Stimulated activated CD8-positive, alpha-beta memory T cell treated with anti-CD3 and anti-CD28 coated beads, Interleukin-7, amount 100 ng/mL, for 4 hours (primary cell): ENCODE data around the gene TRMT11.
A peak's percentile ranks its signal among the peaks of the same experiment; 100 is the strongest.
"Not testable (repeated sequence)": the region's sequence is repeated elsewhere in the genome, so short reads cannot be mapped to it uniquely, and the experiment has no call there.

Source experiments
- DNase-seq, 2 donors: peaks; one replicate each; pipeline ENCODE4 v3.0.0-alpha.2; 2020; ENCODE audit warnings: low read depth in 2 of 2

TRMT11 gene

DNA sequence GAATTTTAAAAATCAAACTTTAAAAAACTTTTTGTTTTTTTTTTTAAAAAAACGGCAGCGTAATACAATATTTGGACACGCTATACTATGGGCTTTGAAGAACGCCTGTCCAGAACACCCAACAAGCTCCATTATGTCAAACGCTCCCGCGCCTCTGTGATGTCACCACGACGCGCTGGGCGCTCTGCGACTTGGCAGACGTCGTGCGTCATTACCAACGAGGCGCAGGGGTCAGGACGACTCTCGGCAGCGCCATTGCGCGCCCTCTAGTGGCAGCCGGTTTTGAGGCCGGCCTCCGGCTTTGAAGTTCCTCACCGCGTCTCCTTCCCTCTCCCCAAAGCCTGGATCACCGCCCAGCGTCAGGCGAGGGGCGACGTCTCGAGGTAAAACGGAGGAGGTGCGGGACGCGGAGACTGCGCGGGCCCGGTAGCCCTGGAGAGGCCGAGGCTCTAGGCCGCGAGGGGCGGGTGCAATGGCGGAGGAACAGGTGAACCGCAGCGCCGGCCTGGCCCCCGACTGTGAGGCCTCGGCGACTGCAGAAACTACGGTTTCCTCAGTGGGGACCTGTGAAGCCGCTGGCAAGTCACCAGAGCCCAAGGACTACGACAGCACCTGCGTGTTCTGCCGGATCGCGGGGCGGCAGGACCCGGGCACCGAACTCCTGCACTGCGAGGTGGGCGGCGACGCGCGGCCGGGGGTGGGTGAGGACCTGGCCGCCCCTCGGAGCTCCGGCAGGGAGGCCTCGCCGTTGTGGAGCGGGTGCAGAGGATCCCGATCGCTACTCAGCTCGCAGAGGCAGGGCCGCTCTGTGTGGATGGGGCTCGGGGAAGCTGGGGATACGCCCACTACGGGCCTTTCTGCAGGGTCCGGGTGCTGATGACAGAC is 29.6 kb upstream of the TRMT11 start, which contains the start of gene HINT3:
TSS of gene HINT3 (plus strand) at position 265 of the 885 bp plus-strand sequence. CDS start at position 473, 208 bp downstream.
- peak; percentile 93 to 96 for DNase-seq

- DNase-seq, result no peak
Observed at GRCh38 chr6:125957391-125957693, 29.0 kb upstream of the TRMT11 start.

DNA sequence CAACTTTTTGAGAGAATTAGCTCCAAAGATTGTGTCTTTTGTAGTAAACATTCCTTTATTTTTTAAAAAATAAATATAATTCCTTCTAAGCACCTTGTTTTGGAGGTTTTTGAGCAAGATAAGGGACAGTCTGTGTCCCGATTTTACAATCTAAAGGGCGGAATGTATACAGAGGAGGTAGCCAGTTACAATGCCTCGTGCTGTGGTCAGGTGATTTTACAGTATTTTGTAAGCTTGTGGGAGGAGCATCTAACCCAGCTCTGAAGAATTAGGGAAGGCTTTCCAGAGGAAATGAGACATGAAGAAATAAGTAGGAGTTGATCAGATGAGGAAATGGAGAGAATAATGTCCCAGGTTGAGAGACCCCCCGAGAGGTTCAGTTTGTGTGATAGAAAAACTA is 28.5 kb upstream of the TRMT11 start:
- no peak for DNase-seq

- DNase-seq, result no peak
Observed at GRCh38 chr6:125959041-125959440, 27.3 kb upstream of the TRMT11 start.

- no peak for DNase-seq
Observed at GRCh38 chr6:125961117-125961516, 25.2 kb upstream of the TRMT11 start.

GRCh38 chr6:125962900-125963497 is 23.3 kb upstream of the TRMT11 start:
- no peak for DNase-seq

DNA sequence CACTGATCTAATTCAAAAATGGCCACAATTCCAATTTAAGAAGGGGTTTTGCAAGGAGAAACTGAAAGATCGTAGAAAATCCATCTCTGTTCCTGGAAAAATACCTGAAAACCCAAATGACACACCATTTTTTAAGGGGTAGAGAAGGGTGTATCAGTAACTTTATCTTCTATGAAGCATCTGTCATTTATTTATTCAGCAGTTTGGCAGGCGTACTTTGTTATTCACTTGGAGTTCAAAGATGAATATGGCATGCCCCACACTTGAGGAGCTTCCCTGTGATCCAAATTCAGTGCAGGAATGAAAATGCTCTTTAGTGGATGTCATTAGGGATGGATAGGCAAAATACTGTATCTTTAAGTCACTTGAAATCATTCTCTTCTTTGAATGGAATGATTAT is 22.5 kb upstream of the TRMT11 start:
- no peak for DNase-seq

DNA sequence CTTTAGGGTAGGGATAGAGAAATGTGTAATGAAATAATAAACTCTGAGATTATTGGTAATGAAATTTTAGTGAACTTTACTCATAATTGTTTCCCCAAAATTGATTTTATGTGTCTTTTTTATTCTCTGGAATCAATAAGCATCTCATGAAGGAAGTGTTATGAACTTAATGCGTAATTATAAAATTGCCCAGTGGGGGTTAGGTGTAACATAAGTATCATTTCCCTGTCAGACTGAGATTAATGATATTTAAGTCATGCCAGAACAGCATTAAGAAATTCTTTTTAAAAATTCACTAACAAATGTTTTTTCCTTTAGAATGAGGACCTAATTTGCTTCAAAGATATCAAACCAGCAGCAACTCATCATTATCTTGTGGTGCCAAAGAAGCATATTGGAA is 19.8 kb upstream of the TRMT11 start:
- DNase-seq, result no peak

DNA sequence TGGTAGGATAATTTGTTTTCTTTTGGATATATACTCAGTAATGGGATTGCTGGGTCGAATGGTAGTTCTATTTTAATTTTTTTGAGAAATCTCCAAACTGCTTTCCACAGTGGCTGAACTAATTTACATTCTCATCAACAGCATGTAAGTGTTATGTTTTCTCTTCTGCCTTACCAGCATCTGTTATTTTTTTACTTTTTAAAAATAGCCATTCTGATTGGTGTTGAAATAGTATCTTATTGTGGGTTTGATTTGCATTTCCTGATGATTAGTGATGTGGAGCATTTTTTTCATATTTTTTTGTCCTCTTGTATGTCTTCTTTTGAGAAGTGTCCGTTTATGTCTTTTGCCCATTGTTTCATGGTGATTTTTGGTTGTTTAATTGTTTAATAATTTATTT is 17.8 kb upstream of the TRMT11 start:
- DNase-seq, result no peak

DNA sequence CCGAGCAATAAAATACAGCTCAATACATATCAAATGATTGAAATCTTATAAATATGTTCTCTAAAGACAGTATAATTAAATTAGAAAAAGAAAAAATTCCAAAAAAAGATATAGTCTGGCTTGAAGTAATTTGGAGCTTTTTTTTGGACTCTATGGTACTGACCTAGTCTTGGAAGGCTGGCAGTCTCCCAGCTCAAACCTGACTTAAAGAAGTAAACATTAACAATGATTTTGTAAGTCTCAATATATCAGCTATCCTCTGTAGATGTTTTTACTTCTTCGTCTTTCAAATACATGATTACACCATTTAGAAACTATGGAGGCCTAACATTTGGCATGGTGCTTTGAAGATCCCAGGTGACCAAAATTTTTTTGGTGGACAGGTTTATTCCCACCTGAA is 15.6 kb upstream of the TRMT11 start:
- no peak for DNase-seq

GRCh38 chr6:125972478-125972877 is 13.9 kb upstream of the TRMT11 start:
- not testable (repeated sequence) for DNase-seq

GRCh38 chr6:125974214-125974866 is 12.0 kb upstream of the TRMT11 start:
- DNase-seq, result no peak

- DNase-seq, result no peak
Observed at GRCh38 chr6:125979101-125979500, 7.2 kb upstream of the TRMT11 start.

- DNase-seq, result no peak
Observed at GRCh38 chr6:125981571-125982185, 4.7 kb upstream of the TRMT11 start.

DNA sequence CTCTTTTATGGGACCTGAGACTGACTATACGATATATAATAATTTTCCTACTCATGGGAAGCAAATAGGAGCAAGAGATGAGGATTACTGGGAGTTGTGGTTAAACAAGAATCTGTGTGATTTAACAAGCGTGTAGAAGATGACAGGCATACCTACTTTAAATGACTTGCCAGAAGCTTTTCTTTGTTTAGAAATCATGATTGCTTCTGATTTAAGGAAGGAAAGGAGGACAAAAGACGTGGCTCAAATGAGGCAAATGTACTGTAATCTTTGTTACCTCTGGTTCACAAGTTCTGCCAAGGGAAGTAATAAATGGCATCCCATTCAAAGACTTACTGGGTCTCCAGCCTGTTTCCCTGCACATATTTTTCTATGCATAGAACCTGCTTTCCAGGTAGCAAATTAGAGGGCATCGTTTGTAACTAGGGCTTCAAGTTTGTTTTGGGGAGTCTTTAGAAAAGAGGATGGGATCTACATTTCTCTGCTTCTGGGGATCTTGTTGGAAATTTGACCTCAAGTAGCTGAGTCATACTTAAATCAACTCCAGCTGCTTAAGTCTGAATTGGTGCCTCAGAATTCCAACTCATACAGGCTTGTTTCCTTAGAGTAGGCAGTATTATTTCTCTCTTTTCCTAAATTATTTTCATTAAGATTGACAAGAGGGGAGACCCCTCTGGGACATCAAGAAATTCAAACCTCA is 2.9 kb upstream of the TRMT11 start:
- no peak for DNase-seq

- DNase-seq, result no peak
Observed at GRCh38 chr6:125984311-125984710, 2.0 kb upstream of the TRMT11 start.

DNA sequence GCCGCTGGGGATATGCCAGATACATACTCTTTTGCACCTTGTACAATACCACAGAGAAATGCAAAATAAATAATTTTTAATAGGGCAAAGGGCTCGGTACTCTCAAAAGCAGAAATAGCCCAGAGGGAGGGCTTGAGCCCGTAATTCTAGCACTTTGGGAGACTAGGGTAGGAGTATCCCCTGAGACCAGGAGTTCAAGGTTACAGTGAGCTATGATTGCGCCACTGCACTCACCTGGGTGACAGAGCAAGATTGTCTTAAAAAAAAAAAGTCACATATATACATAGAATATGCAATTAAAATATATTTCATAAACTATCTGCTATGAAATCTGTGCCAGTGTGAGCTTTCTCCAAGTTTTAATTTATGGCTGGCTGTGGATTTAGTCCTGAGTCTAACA is 818 bp upstream of the TRMT11 start:
- DNase-seq, result no peak

GRCh38 chr6:125985979-125986300 is 400 bp upstream of the TRMT11 start:
- DNase-seq, result no peak

- DNase-seq, result no peak
Observed at GRCh38 chr6:125987026-125987617, 782 bp downstream of the TRMT11 start.

GRCh38 chr6:125988280-125988679 is 1.9 kb downstream of the TRMT11 start:
- no peak for DNase-seq

- no peak for DNase-seq
Observed at GRCh38 chr6:125989631-125990030, 3.3 kb downstream of the TRMT11 start.

GRCh38 chr6:125991653-125992052 is 5.3 kb downstream of the TRMT11 start:
- no peak for DNase-seq
